Right atrium auricular region (tissue), 2 donors: ENCODE data around the gene ATP2C1. TPM values are rescaled to one million over a fixed set of nuclear protein-coding genes. Genes with fewer than 3 reads are reported as not detected.

ENCODE experiments used
- DNase-seq: peaks from one replicate; pipeline ENCODE4 v3.0.0-alpha.2; 2019; ENCODE audit warnings: low spot score
- H3K27ac ChIP-seq, 2 donors: fragments of 200-600 bp; sonication (generic); 1 replicate in 1 of 2; 2 replicates in 1 of 2; pipeline ENCODE4 v1.5.1; 2016 to 2019
- H3K27me3 ChIP-seq, 2 donors: fragments of 200-600 bp; sonication (generic); one replicate each; pipeline versions ENCODE4 v1.5.1 to v1.6.0; 2017 to 2019
- H3K36me3 ChIP-seq: fragments of 200-600 bp; sonication (generic); one replicate; pipeline ENCODE4 v1.5.1; 2016
- H3K4me1 ChIP-seq, 2 donors: fragments of 200-600 bp; sonication (generic); one replicate each; pipeline versions ENCODE4 v1.5.1 to v1.6.0; 2017 to 2019
- H3K4me3 ChIP-seq, 2 donors: fragments of 200-600 bp; sonication (generic); 1 replicate in 1 of 2; 2 replicates in 1 of 2; pipeline ENCODE4 v1.5.1; 2017 to 2019; ENCODE audit warnings: mild to moderate bottlenecking in 1 of 2, moderate library complexity in 1 of 2
- H3K9me3 ChIP-seq, 2 donors: fragments of 200-600 bp; sonication (generic); one replicate each; pipeline ENCODE4 v1.5.1; 2019
- total RNA-seq, 2 donors: library from RNA; depleted of rRNA; stranded (reverse); fragments of >200 nt; gene quantifications; one replicate each; pipeline ENCODE4 v1.1.0, GENCODE V29; 2016
- TF ChIP-seq, protein P1 (sequence below), 2 donors: fragments of 200-600 bp; sonication (generic); IDR thresholded peaks; one replicate each; pipeline ENCODE4 v1.5.1; 2019; ENCODE audit warnings: antibody characterized with exemption in 2 of 2

ATP2C1 gene
- total RNA-seq, 2 donors from 2014 or later = 49.8 to 51.8 TPM

DNA sequence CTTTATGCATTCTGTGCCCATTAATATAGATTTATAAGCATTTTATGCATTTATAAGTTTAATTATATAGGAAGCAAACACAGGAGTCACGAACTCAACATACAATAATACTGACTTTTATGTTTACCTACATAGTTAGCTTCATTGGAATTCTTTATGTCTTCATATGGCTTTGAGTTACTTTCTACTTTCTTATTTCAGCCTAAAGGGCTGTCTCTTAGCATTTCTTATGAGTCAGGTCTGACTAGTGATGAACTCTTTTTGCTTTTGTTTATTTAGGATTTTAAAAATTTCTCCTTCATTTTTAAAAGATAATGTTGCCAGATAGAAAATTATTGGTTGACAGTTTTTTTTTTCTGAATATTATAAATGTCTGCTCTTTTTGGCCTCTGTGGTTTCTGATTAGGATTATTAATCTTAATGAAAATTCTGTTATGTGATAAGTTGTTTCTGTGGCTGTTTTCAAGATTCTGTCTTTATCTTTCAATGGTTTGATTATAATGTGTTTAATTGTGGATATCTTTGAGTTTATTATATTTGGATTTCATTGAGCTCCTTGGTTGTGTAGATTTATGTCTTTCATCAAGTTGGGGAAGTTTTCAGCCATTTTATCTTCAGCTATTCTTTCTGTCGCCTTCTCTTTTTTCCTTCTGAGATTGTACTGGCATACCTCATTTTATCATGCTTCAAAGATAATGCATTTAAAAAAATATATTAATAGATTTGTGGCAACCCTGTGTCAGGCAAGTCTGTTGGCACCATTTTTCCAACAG lies 54.3 kb downstream of the ATP2C1 start:
- H3K36me3 ChIP-seq = peaks cover 20% of the 10 kb centered on the region
- TF ChIP-seq, protein P1, sequence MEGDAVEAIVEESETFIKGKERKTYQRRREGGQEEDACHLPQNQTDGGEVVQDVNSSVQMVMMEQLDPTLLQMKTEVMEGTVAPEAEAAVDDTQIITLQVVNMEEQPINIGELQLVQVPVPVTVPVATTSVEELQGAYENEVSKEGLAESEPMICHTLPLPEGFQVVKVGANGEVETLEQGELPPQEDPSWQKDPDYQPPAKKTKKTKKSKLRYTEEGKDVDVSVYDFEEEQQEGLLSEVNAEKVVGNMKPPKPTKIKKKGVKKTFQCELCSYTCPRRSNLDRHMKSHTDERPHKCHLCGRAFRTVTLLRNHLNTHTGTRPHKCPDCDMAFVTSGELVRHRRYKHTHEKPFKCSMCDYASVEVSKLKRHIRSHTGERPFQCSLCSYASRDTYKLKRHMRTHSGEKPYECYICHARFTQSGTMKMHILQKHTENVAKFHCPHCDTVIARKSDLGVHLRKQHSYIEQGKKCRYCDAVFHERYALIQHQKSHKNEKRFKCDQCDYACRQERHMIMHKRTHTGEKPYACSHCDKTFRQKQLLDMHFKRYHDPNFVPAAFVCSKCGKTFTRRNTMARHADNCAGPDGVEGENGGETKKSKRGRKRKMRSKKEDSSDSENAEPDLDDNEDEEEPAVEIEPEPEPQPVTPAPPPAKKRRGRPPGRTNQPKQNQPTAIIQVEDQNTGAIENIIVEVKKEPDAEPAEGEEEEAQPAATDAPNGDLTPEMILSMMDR (IDR thresholded peaks at IDR 0.05) = no peak
- DNase-seq = no peak

DNA sequence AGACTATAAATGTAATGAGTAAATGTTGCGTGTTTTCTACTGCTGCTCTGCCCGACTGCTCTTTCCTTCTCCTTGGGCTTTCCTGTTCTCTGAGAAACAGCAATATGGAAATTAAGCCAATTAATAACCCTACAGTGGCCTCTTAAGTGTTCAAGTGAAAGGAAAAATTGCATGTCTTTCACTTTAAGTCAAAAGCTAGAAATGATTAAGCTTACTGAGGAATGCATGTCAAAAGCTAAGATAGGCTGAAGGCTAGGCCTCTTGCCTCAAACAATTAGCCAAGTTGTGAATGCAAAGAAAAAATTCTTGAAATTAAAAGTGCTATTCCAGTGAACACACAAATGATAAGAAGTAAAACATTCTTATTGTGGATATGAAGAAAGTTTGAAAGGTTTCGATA lies 55.0 kb downstream of the ATP2C1 start:
- DNase-seq = no peak
- peaks cover 0 to 12% of the 10 kb centered on the region in 2 donors for H3K9me3 ChIP-seq

More for the DNA sequence above, 54.3 kb downstream of the ATP2C1 start:
- Histone ChIP-seq H3K4me3 (no peak overlapping the region), H3K27me3 (no peaks in the 10 kb centered on the region), H3K9me3 (peaks cover 0 to 12% of the 10 kb centered on the region in 2 donors), H3K4me1 (no peaks in the 10 kb centered on the region), H3K27ac (no peak overlapping the region)

DNA sequence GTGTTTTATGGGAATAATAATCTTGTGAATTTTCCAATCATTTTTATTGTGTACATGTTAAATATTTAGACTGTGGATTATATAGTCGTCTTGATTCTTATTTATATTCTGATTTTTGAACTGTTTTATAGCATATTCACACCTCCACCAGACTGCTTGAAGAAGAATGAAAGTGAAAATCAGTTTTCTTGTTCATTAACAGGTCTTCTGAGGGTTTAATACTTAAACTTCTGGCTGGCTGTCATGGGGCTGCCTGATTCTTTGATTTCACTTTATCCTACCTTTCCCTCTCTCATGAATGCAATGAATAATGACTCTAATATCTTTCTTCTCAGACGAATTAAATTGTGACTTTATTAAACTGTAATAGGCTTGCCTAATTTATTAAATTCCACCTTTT lies 56.2 kb downstream of the ATP2C1 start:
- TF ChIP-seq, protein P1 (IDR thresholded peaks at IDR 0.05) = no peak
- Histone ChIP-seq H3K27me3 (no peaks in the 10 kb centered on the region), H3K27ac (no peak overlapping the region), H3K9me3 (peaks cover 0 to 12% of the 10 kb centered on the region in 2 donors), H3K4me1 (no peaks in the 10 kb centered on the region), H3K36me3 (peaks cover 27% of the 10 kb centered on the region), H3K4me3 (no peak overlapping the region)
- no peak for DNase-seq

More for the DNA sequence above, 55.0 kb downstream of the ATP2C1 start:
- TF ChIP-seq, protein P1 (IDR thresholded peaks at IDR 0.05) = no peak
- Histone ChIP-seq H3K4me1 (no peaks in the 10 kb centered on the region), H3K4me3 (no peak overlapping the region), H3K36me3 (peaks cover 23% of the 10 kb centered on the region), H3K27me3 (no peaks in the 10 kb centered on the region), H3K27ac (no peak overlapping the region)

DNA sequence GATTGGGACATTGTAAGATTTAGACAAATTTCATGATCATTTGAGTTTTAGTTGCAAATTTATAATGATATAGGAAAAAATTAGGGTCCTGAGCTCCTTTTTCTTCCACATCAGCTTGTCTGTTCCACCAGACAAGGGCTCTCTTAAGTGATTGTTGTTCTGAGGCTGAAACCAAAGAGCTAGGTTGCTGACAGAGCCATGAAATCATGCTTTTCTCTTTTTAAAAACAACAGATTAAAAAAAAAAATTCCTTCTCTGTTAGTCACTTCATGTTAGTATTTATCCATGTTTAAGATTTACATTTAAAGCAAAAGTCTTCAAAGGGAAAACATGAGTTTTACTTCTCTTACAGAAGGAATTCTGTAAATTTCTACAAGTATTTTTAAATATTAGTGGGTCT lies 56.8 kb downstream of the ATP2C1 start:
- H3K4me1 ChIP-seq = no peaks in the 10 kb centered on the region
- DNase-seq = no peak
- no peak overlapping the region for H3K4me3 ChIP-seq
- H3K27ac ChIP-seq = no peak overlapping the region
- TF ChIP-seq, protein P1 (IDR thresholded peaks at IDR 0.05) = no peak
- H3K9me3 ChIP-seq = peaks cover 0 to 12% of the 10 kb centered on the region in 2 donors
- no peaks in the 10 kb centered on the region for H3K27me3 ChIP-seq
- H3K36me3 ChIP-seq = peaks cover 32% of the 10 kb centered on the region

GRCh38 chr3:130955481-130955880 lies 61.6 kb downstream of the ATP2C1 start:
- no peak for DNase-seq
- Histone ChIP-seq H3K36me3 (peaks cover 30% of the 10 kb centered on the region), H3K4me1 (no peaks in the 10 kb centered on the region), H3K9me3 (no peaks in the 10 kb centered on the region), H3K4me3 (no peak overlapping the region), H3K27ac (no peak overlapping the region), H3K27me3 (no peaks in the 10 kb centered on the region)
- TF ChIP-seq, protein P1 (IDR thresholded peaks at IDR 0.05) = no peak
